CD14-positive monocyte (primary cell): ENCODE measurements around the gene KIF5C. TPM values are rescaled to one million over a fixed set of nuclear protein-coding genes. Genes with fewer than 3 reads are reported as not detected.

Source experiments
- DNase-seq, 3 donors: peaks; one replicate each; pipeline ENCODE4 v3.0.0-alpha.2; 2011 to 2022
- H2AFZ ChIP-seq: 2 replicates; pipeline ENCODE4 v1.6.0; 2012; ENCODE audit warnings: mild to moderate bottlenecking, low read depth, low read length, inconsistent platforms; ENCODE audit not compliant: insufficient read depth, poor library complexity, severe bottlenecking
- H3K27ac ChIP-seq, 2 donors: 1 replicate in 1 of 2; 2 replicates in 1 of 2; pipeline ENCODE4 v1.5.1; 2012 to 2013; ENCODE audit warnings: low read length in 2 of 2, control low read depth in 1 of 2, inconsistent platforms in 1 of 2, low read depth in 1 of 2, mild to moderate bottlenecking in 1 of 2
- H3K27me3 ChIP-seq, 2 donors: one replicate each; pipeline versions ENCODE4 v1.6.0 to v1.6.1; 2011 to 2013; ENCODE audit warnings: low read length in 2 of 2; ENCODE audit not compliant: control insufficient read depth in 2 of 2, insufficient read depth in 2 of 2
- H3K36me3 ChIP-seq, 2 donors: replicated peaks in 1 of 2; 1 replicate in 1 of 2; 2 replicates in 1 of 2; pipeline versions ENCODE4 v1.5.1 to v1.6.1; 2012 to 2013; ENCODE audit warnings: low read length in 2 of 2, control low read depth in 1 of 2, inconsistent platforms in 1 of 2, mild to moderate bottlenecking in 1 of 2; ENCODE audit not compliant: insufficient read depth in 2 of 2, control insufficient read depth in 1 of 2
- H3K4me1 ChIP-seq, 2 donors: 1 replicate in 1 of 2; 2 replicates in 1 of 2; pipeline versions ENCODE4 v1.5.1 to v1.6.1; 2012 to 2013; ENCODE audit warnings: low read length in 2 of 2, control low read depth in 1 of 2, inconsistent platforms in 1 of 2, mild to moderate bottlenecking in 1 of 2, moderate library complexity in 1 of 2; ENCODE audit not compliant: insufficient read depth in 2 of 2, control insufficient read depth in 1 of 2
- H3K4me2 ChIP-seq: replicated peaks from 2 replicates; pipeline ENCODE3; 2012; ENCODE audit warnings: low read length, moderate library complexity, mild to moderate bottlenecking; ENCODE audit not compliant: poor library complexity, severe bottlenecking; ENCODE audit errors: extremely low read depth
- H3K4me3 ChIP-seq, 3 experiments: fragments of 200-600 bp in 1 of 3; sonication (generic) in 1 of 3; replicated peaks in 1 of 3; 1 replicate in 2 of 3; 2 replicates in 1 of 3; pipeline ENCODE4 v1.5.1; 2011 to 2013; ENCODE audit warnings: low read length in 3 of 3, mild to moderate bottlenecking in 3 of 3, control low read depth in 2 of 3, low read depth in 2 of 3, inconsistent platforms in 1 of 3, moderate library complexity in 1 of 3
- H3K79me2 ChIP-seq: 2 replicates; pipeline ENCODE4 v1.6.0; 2012; ENCODE audit warnings: mild to moderate bottlenecking, control low read depth, inconsistent platforms, low read length, moderate library complexity; ENCODE audit not compliant: insufficient read depth
- H3K9ac ChIP-seq: 2 replicates; pipeline ENCODE4 v1.6.0; 2017; ENCODE audit warnings: low read length, mild to moderate bottlenecking; ENCODE audit not compliant: insufficient read depth, poor library complexity, severe bottlenecking
- H3K9me3 ChIP-seq, 2 donors: replicated peaks in 1 of 2; 1 replicate in 1 of 2; 2 replicates in 1 of 2; pipeline versions ENCODE4 v1.5.1 to v1.6.1; 2012 to 2013; ENCODE audit warnings: low read length in 2 of 2, control low read depth in 1 of 2; ENCODE audit not compliant: control insufficient read depth in 1 of 2, insufficient read depth in 1 of 2
- H4K20me1 ChIP-seq: 2 replicates; pipeline ENCODE4 v1.6.0; 2012; ENCODE audit warnings: mild to moderate bottlenecking, low read length, control low read depth, moderate library complexity; ENCODE audit not compliant: insufficient read depth
- H3K27ac Mint-ChIP-seq, 7 donors: one replicate each; pipeline ENCODE4 v1.8.0; 2020; ENCODE audit warnings: mild to moderate bottlenecking in 7 of 7, mixed read lengths in 7 of 7, moderate library complexity in 6 of 7, inconsistent platforms in 2 of 7
- H3K27me3 Mint-ChIP-seq, 3 donors: one replicate each; pipeline ENCODE4 v1.8.0; 2021 to 2022; ENCODE audit warnings: low read depth in 3 of 3, mild to moderate bottlenecking in 3 of 3, mixed read lengths in 3 of 3, moderate library complexity in 3 of 3, inconsistent platforms in 1 of 3
- H3K36me3 Mint-ChIP-seq, 2 donors: one replicate each; pipeline ENCODE4 v1.8.0; 2020; ENCODE audit warnings: mixed read lengths in 2 of 2, inconsistent platforms in 1 of 2, mild to moderate bottlenecking in 1 of 2
- H3K4me1 Mint-ChIP-seq: one replicate; pipeline ENCODE4 v1.8.0; 2020; ENCODE audit warnings: mild to moderate bottlenecking, mixed read lengths
- H3K4me3 Mint-ChIP-seq, 2 donors: one replicate each; pipeline ENCODE4 v1.8.0; 2020; ENCODE audit warnings: mild to moderate bottlenecking in 2 of 2, mixed read lengths in 2 of 2, moderate library complexity in 1 of 2
- H3K9me3 Mint-ChIP-seq, 7 donors: one replicate each; pipeline ENCODE4 v1.8.0; 2020 to 2022; ENCODE audit warnings: mixed read lengths in 7 of 7, mild to moderate bottlenecking in 6 of 7, moderate library complexity in 6 of 7, inconsistent platforms in 2 of 7
- WGBS: methylation state at CpG from one replicate; pipeline ENCODE4 v1.1.5; 2013; ENCODE audit warnings: missing lambda C conversion rate; ENCODE audit not compliant: insufficient coverage; 5-methylcytosine and 5-hydroxymethylcytosine counted together
- intact Hi-C, 2 donors: fragments of 100-400 bp; cut with micrococcal nuclease; formaldehyde crosslinking; loops; one replicate each; pipeline versions ENCODE4 v1.15.0 to v1.15.1; 2023
- polyA plus RNA-seq, 3 donors: library from polyadenylated mRNA; depleted of rRNA in 1 of 3; unstranded in 2 of 3; stranded (reverse) in 1 of 3; fragments of 300-500 nt in 2 of 3; fragments of >200 nt in 1 of 3; fragmentation: Illumina TruSeq in 2 of 3; gene quantifications; 1 replicate in 2 of 3; 2 replicates in 1 of 3; pipeline ENCODE4 v1.2.3, GENCODE V29; 2012 to 2021
- TF ChIP-seq, protein P1 (sequence below): fragments of 200-600 bp; IDR thresholded peaks from one replicate; pipeline ENCODE4 v1.8.0; 2022; ENCODE audit warnings: antibody characterized with exemption, mild to moderate bottlenecking

KIF5C gene
- polyA plus RNA-seq, 3 donors: 0.04 TPM; not detected in 2

DNA sequence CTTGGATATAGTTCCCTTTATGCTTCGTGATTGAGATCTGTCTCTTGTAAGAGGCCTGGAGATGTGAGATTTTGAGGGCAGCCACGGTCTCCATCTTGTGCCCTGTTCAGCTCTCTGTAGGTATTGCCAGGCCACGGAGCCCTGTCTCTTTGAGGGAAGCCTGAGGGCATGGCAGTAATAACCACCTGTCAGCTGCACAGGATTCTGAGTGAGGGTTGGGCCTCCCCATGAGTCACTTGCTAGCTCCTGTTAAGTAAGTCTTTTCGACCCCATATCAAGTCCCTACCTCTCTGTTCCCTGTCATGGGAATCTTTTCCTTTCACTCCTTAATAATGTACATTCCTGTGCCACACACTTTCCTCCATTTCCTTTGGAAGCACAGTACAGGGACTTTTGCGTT is 183.9 kb downstream of the KIF5C start:
- Mint-ChIP-seq H3K27ac (no peak overlapping the region), H3K4me3 (no peak overlapping the region), H3K9me3 (no peaks in the 10 kb centered on the region), H3K27me3 (peaks cover 2 to 7% (median 3%) of the 10 kb centered on the region in 3 donors), H3K4me1 (no peaks in the 10 kb centered on the region), H3K36me3 (no peaks in the 10 kb centered on the region)
- H3K36me3 ChIP-seq: no peaks in the 10 kb centered on the region
- H3K79me2 ChIP-seq: no peaks in the 10 kb centered on the region
- H3K27ac ChIP-seq: no peak overlapping the region
- no peaks in the 10 kb centered on the region for H3K9me3 ChIP-seq
- intact Hi-C loops: no loop called here
- TF ChIP-seq, protein P1, sequence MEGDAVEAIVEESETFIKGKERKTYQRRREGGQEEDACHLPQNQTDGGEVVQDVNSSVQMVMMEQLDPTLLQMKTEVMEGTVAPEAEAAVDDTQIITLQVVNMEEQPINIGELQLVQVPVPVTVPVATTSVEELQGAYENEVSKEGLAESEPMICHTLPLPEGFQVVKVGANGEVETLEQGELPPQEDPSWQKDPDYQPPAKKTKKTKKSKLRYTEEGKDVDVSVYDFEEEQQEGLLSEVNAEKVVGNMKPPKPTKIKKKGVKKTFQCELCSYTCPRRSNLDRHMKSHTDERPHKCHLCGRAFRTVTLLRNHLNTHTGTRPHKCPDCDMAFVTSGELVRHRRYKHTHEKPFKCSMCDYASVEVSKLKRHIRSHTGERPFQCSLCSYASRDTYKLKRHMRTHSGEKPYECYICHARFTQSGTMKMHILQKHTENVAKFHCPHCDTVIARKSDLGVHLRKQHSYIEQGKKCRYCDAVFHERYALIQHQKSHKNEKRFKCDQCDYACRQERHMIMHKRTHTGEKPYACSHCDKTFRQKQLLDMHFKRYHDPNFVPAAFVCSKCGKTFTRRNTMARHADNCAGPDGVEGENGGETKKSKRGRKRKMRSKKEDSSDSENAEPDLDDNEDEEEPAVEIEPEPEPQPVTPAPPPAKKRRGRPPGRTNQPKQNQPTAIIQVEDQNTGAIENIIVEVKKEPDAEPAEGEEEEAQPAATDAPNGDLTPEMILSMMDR: no peak
- H3K9ac ChIP-seq: no peak overlapping the region
- no peak overlapping the region for H2AFZ ChIP-seq
- WGBS: 69% methylated on average over 2 of the region's 5 CpGs
- H3K4me1 ChIP-seq: no peaks in the 10 kb centered on the region
- H3K27me3 ChIP-seq: no peaks in the 10 kb centered on the region
- H4K20me1 ChIP-seq: no peaks in the 10 kb centered on the region
- DNase-seq: no peak
- H3K4me2 ChIP-seq: no peak overlapping the region
- no peak overlapping the region for H3K4me3 ChIP-seq

DNA sequence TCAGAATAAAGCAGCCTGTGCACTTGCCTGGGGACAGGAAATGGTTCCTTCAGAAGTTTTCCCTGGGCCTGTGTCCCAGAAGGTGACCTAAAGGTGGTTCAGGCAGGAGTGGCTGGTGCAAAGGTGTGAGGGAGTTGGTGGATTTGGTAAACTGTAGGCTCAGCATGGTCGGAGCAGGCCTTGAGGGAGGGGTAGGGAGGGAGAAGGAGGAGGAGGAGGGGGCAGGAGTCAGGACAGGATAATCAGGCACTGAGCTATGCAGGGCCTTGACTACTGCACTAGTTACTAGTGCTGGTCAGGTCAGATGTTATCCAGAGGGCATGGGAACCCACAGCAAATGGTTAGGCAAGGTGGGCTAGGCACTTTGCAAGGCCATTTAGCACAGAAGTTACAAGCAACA is 184.8 kb downstream of the KIF5C start:
- Histone ChIP-seq H4K20me1 (no peaks in the 10 kb centered on the region), H3K4me2 (no peak overlapping the region), H3K9ac (no peak overlapping the region), H2AFZ (no peak overlapping the region), H3K79me2 (no peaks in the 10 kb centered on the region), H3K27me3 (no peaks in the 10 kb centered on the region), H3K4me1 (no peaks in the 10 kb centered on the region), H3K36me3 (no peaks in the 10 kb centered on the region), H3K9me3 (no peaks in the 10 kb centered on the region), H3K4me3 (no peak overlapping the region), H3K27ac (no peak overlapping the region)
- H3K4me3 Mint-ChIP-seq: no peak overlapping the region
- H3K4me1 Mint-ChIP-seq: no peaks in the 10 kb centered on the region
- H3K27ac Mint-ChIP-seq: peak overlapping the region in 1 of 7 donors; percentile 33
- peaks cover 2 to 7% (median 3%) of the 10 kb centered on the region in 3 donors for H3K27me3 Mint-ChIP-seq
- 100% methylated on average over 1 of the region's 1 CpG for WGBS
- no peak for DNase-seq
- intact Hi-C loops: no loop called here
- H3K9me3 Mint-ChIP-seq: no peaks in the 10 kb centered on the region
- H3K36me3 Mint-ChIP-seq: no peaks in the 10 kb centered on the region
- TF ChIP-seq, protein P1: no peak
